B cell (primary cell): ENCODE results near the gene NELFE. TPM values are rescaled to one million over a fixed set of nuclear protein-coding genes. Genes with fewer than 3 reads are reported as not detected.

ENCODE experiments used
- ATAC-seq: fragments of 200-7000 bp; cut with Tn5 transposase; one replicate; pipeline ENCODE4 v1.10.0; 2021; ENCODE audit warnings: low read depth, mild to moderate bottlenecking, moderate number of reproducible peaks, moderate library complexity
- CTCF ChIA-PET: fragments of 350-600 bp; sonication (Branson Sonifier 250); formaldehyde crosslinking; loops from one replicate; lab custom pipeline; 2021; ENCODE audit warnings: antibody characterized with exemption, inconsistent platforms; lab: Charles Lee
- POLR2A ChIA-PET: fragments of 350-600 bp; sonication (Branson Sonifier 250); formaldehyde crosslinking; loops from one replicate; lab custom pipeline; 2021; ENCODE audit warnings: antibody characterized with exemption; lab: Charles Lee
- DNase-seq: peaks from one replicate; pipeline ENCODE4 v3.0.0; 2013
- H2AFZ ChIP-seq: 2 replicates; pipeline ENCODE4 v1.6.1; 2012; ENCODE audit warnings: mild to moderate bottlenecking, low read depth, low read length; ENCODE audit not compliant: insufficient read depth, poor library complexity, severe bottlenecking
- H3K27ac ChIP-seq, 2 donors: 1 replicate in 1 of 2; 2 replicates in 1 of 2; pipeline ENCODE4 v1.5.1; 2012 to 2013; ENCODE audit warnings: low read length in 2 of 2, mild to moderate bottlenecking in 2 of 2, moderate library complexity in 1 of 2
- H3K27me3 ChIP-seq, 4 experiments: fragments of 200-600 bp in 1 of 4; sonication (generic) in 1 of 4; replicated peaks in 1 of 4; 1 replicate in 2 of 4; 2 replicates in 2 of 4; pipeline versions ENCODE4 v1.6.1 to v1.7.0; 2013 to 2016; ENCODE audit warnings: low read length in 3 of 4, mild to moderate bottlenecking in 2 of 4, mixed read lengths in 1 of 4, moderate library complexity in 1 of 4; ENCODE audit not compliant: insufficient read depth in 4 of 4, control insufficient read depth in 3 of 4; ENCODE audit errors: control extremely low read depth in 1 of 4
- H3K36me3 ChIP-seq, 2 experiments: replicated peaks in 1 of 2; 1 replicate in 1 of 2; 2 replicates in 1 of 2; pipeline versions ENCODE4 v1.6.1 to v1.7.1; 2013; ENCODE audit warnings: low read length in 1 of 2; ENCODE audit not compliant: insufficient read depth in 2 of 2, control insufficient read depth in 1 of 2; ENCODE audit errors: control extremely low read depth in 1 of 2, extremely low read depth in 1 of 2
- H3K4me1 ChIP-seq, 2 donors: fragments of 200-600 bp in 1 of 2; sonication (generic) in 1 of 2; 1 replicate in 1 of 2; 2 replicates in 1 of 2; pipeline versions ENCODE4 v1.5.1 to v1.6.1; 2013 to 2017; ENCODE audit warnings: low read length in 2 of 2; ENCODE audit not compliant: control insufficient read depth in 2 of 2, insufficient read depth in 2 of 2
- H3K4me2 ChIP-seq: replicated peaks from 2 replicates; pipeline ENCODE3; 2012; ENCODE audit warnings: mild to moderate bottlenecking, low read depth, low read length; ENCODE audit not compliant: poor library complexity, severe bottlenecking
- H3K4me3 ChIP-seq, 5 experiments: fragments of 200-600 bp in 1 of 5; sonication (generic) in 1 of 5; 1 replicate in 3 of 5; 2 replicates in 2 of 5; pipeline versions ENCODE4 v1.5.1 to v1.7.0; 2011 to 2016; ENCODE audit warnings: low read length in 4 of 5, mild to moderate bottlenecking in 4 of 5, low read depth in 2 of 5, control low read depth in 1 of 5, moderate library complexity in 1 of 5; ENCODE audit not compliant: insufficient read depth in 1 of 5; ENCODE audit errors: control extremely low read depth in 1 of 5, extremely low read depth in 1 of 5
- H3K79me2 ChIP-seq: fragments of 200-600 bp; sonication (generic); one replicate; pipeline ENCODE4 v1.6.0; 2016; ENCODE audit warnings: low read length; ENCODE audit not compliant: control insufficient read depth, insufficient read depth
- H3K9ac ChIP-seq: fragments of 200-600 bp; sonication (generic); 2 replicates; pipeline ENCODE4 v1.6.1; 2017; ENCODE audit warnings: mild to moderate bottlenecking, low read length, moderate library complexity
- H3K9me3 ChIP-seq, 3 donors: one replicate each; pipeline versions ENCODE4 v1.6.1 to v1.7.1; 2013; ENCODE audit warnings: low read length in 2 of 3; ENCODE audit not compliant: control insufficient read depth in 2 of 3, insufficient read depth in 1 of 3; ENCODE audit errors: control extremely low read depth in 1 of 3
- H4K20me1 ChIP-seq: 2 replicates; pipeline ENCODE4 v1.6.0; 2012; ENCODE audit warnings: mild to moderate bottlenecking, low read length; ENCODE audit not compliant: insufficient read depth, control insufficient read depth, poor library complexity, severe bottlenecking
- H3K27ac Mint-ChIP-seq: one replicate; pipeline ENCODE4 v1.8.0; 2021; ENCODE audit warnings: mixed read lengths
- H3K27me3 Mint-ChIP-seq: one replicate; pipeline ENCODE4 v1.8.0; 2021; ENCODE audit warnings: mixed read lengths
- H3K4me1 Mint-ChIP-seq: one replicate; pipeline ENCODE4 v1.8.0; 2021; ENCODE audit warnings: mixed read lengths
- H3K4me3 Mint-ChIP-seq: one replicate; pipeline ENCODE4 v1.8.0; 2021; ENCODE audit warnings: mixed read lengths
- H3K9me3 Mint-ChIP-seq: one replicate; pipeline ENCODE4 v1.8.0; 2022; ENCODE audit warnings: mixed read lengths; ENCODE audit not compliant: insufficient read depth
- EZH2 ChIP-seq: IDR thresholded peaks from 2 replicates; pipeline ENCODE4 v1.6.1; 2012; ENCODE audit warnings: borderline replicate concordance, low read depth, mild to moderate bottlenecking, moderate library complexity, low read length; ENCODE audit not compliant: insufficient read depth, poor library complexity, severe bottlenecking
- WGBS: methylation state at CpG from one replicate; pipeline ENCODE4 v1.1.5; 2013; ENCODE audit warnings: missing lambda C conversion rate; ENCODE audit not compliant: insufficient coverage; 5-methylcytosine and 5-hydroxymethylcytosine counted together
- intact Hi-C: fragments of 100-400 bp; cut with micrococcal nuclease; formaldehyde crosslinking; loops from one replicate; pipeline ENCODE4 v1.10.0; 2022
- polyA plus RNA-seq: library from polyadenylated mRNA; depleted of rRNA; stranded (reverse); fragments of >200 nt; gene quantifications from 2 replicates; pipeline ENCODE4 v1.2.3, GENCODE V29; 2012
- total RNA-seq, 2 donors: library from RNA; stranded (reverse); fragments of 120-200 nt in 1 of 2; gene quantifications; 1 replicate in 1 of 2; 2 replicates in 1 of 2; pipeline versions ENCODE4 v1.2.3 to v1.2.4, GENCODE V29; 2013 to 2022
- TF ChIP-seq, protein P1 (sequence below): fragments of 200-600 bp; IDR thresholded peaks from one replicate; pipeline ENCODE4 v1.8.0; 2022; ENCODE audit warnings: antibody characterized with exemption, mild to moderate bottlenecking

The NELFE gene
- total and polyA plus RNA-seq, 2 donors (not counting 1 experiment from before 2014, with no cell fraction given) = 39.0 to 53.7 TPM

DNA sequence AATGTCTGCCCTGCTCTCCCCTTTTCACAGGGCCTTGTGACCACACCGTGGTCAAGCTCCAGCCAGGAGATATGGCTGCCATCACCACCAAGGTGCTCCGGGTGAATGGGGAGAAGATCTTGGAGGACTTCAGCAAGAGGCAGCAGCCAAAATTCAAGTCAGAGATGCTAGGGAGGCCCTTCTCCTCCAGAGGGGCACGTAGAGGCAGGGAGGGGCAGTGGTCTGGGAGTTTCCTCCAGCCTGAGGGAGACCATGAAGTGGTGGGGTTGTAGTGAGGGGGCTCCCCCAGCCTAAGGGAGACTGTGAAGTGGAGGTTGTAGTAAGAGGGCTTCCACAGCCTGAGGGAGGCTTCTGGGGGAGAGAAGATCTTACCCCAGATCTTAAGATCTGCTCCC, 9.2 kb upstream of the NELFE start:
- ChIA-PET POLR2A (interaction anchor here (1.0 kb wide), 1 partner anchor 9 kb away, joined by 3 read pairs; the partner anchor contains the start of genes NELFE and SKIC2), CTCF (no interaction called here)
- H3K27me3 ChIP-seq = no peaks in the 10 kb centered on the region
- no peak overlapping the region for H2AFZ ChIP-seq
- Mint-ChIP-seq H3K4me3 (no peak overlapping the region), H3K27me3 (no peaks in the 10 kb centered on the region), H3K4me1 (peaks cover 28% of the 10 kb centered on the region), H3K27ac (no peak overlapping the region), H3K9me3 (no peaks in the 10 kb centered on the region)
- intact Hi-C loops = no loop called here
- H3K36me3 ChIP-seq = peaks cover 2 to 70% of the 10 kb centered on the region in 2 experiments
- no peak overlapping the region for H3K4me2 ChIP-seq
- H3K27ac ChIP-seq = no peak overlapping the region
- DNase-seq (no peak), ATAC-seq (no peak)
- H3K4me3 ChIP-seq = no peak overlapping the region
- peaks cover 14 to 20% of the 10 kb centered on the region in 2 donors for H3K4me1 ChIP-seq
- H3K9me3 ChIP-seq = no peaks in the 10 kb centered on the region
- no peak overlapping the region for H3K9ac ChIP-seq
- TF ChIP-seq, protein P1, sequence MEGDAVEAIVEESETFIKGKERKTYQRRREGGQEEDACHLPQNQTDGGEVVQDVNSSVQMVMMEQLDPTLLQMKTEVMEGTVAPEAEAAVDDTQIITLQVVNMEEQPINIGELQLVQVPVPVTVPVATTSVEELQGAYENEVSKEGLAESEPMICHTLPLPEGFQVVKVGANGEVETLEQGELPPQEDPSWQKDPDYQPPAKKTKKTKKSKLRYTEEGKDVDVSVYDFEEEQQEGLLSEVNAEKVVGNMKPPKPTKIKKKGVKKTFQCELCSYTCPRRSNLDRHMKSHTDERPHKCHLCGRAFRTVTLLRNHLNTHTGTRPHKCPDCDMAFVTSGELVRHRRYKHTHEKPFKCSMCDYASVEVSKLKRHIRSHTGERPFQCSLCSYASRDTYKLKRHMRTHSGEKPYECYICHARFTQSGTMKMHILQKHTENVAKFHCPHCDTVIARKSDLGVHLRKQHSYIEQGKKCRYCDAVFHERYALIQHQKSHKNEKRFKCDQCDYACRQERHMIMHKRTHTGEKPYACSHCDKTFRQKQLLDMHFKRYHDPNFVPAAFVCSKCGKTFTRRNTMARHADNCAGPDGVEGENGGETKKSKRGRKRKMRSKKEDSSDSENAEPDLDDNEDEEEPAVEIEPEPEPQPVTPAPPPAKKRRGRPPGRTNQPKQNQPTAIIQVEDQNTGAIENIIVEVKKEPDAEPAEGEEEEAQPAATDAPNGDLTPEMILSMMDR = no peak
- TF ChIP-seq EZH2 = no peak
- H3K79me2 ChIP-seq = peaks cover 5% of the 10 kb centered on the region
- H4K20me1 ChIP-seq = no peaks in the 10 kb centered on the region
- 89% methylated on average over 3 of the region's 3 CpGs for WGBS

DNA sequence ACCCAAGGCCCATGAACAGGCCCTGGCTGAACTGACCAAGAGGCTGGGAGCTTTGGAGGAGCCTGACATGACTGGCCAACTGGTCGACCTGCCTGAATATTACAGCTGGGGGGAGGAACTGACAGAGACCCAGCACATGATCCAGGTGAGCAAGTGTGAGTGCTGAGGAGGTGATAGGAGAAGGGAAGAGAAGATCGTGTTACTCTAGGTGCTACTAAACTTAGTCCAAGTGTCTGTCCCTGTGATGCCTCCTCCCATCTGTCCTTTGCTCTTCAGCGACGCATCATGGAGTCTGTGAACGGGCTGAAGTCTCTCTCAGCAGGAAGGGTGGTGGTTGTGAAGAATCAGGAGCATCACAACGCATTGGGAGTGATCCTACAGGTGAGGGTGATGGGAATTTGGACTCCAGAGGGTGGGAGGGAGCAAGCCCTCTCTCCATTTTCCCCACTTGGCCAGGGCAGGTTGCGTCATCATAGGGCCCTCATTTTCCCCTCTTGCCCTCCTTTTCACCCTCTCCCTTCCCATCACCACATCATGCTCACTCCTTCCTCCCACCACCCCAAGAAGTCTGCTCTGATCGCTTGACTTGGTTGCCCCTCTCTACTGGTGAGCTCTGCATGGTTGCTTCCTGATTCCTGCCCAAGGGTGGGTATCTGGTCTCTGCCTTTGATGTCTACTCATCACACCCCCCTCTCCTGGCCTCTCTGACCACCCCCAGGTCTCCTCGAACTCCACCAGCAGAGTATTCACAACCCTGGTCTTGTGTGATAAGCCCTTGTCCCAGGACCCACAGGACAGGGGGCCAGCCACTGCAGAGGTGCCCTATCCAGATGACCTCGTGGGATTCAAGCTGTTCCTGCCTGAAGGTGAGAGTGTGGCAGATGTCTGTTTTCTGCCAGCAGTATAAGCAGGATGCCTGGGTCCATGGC, 8.5 kb upstream of the NELFE start:
- Mint-ChIP-seq H3K27ac (no peak overlapping the region), H3K4me1 (peaks cover 22% of the 10 kb centered on the region), H3K27me3 (no peaks in the 10 kb centered on the region), H3K4me3 (no peak overlapping the region), H3K9me3 (no peaks in the 10 kb centered on the region)
- H3K9ac ChIP-seq = no peak overlapping the region
- DNase-seq (no peak), ATAC-seq (no peak)
- peaks cover 2% of the 10 kb centered on the region for H3K79me2 ChIP-seq
- no peak overlapping the region for H3K27ac ChIP-seq
- ChIA-PET CTCF (interaction anchor here (1.6 kb wide), 1 partner anchor 14 kb away, joined by 3 read pairs; no protein-coding TSS in a partner anchor), POLR2A (interaction anchor here (1.0 kb wide), 1 partner anchor 8 kb away, joined by 3 read pairs; the partner anchor contains the start of genes NELFE and SKIC2)
- intact Hi-C loops = no loop called here
- no peaks in the 10 kb centered on the region for H3K27me3 ChIP-seq
- H4K20me1 ChIP-seq = no peaks in the 10 kb centered on the region
- TF ChIP-seq EZH2 = no peak
- TF ChIP-seq, protein P1 = no peak
- H3K4me1 ChIP-seq = peaks cover 11 to 15% of the 10 kb centered on the region in 2 donors
- WGBS = 94% methylated on average over 5 of the region's 10 CpGs
- H3K9me3 ChIP-seq = no peaks in the 10 kb centered on the region
- no peak overlapping the region for H3K4me3 ChIP-seq
- H3K4me2 ChIP-seq = no peak overlapping the region
- H2AFZ ChIP-seq = no peak overlapping the region
- peaks cover 2 to 77% of the 10 kb centered on the region in 2 experiments for H3K36me3 ChIP-seq
